HL-60 (cell line): ENCODE data around the gene IL1RAPL1.

ENCODE experiments used
- CTCF ChIP-seq: IDR thresholded peaks from one replicate; pipeline ENCODE4 v1.5.1; 2011; ENCODE audit warnings: low read length, control low read depth, inconsistent platforms; ENCODE audit not compliant: insufficient read depth
- GABPA ChIP-seq: IDR thresholded peaks from 2 replicates; pipeline ENCODE4 v1.6.1; 2012; ENCODE audit warnings: low read depth
- POLR2AphosphoS5 ChIP-seq: IDR thresholded peaks from 2 replicates; pipeline ENCODE4 v1.6.1; 2012; ENCODE audit warnings: low read depth
- REST ChIP-seq: IDR thresholded peaks from 2 replicates; pipeline ENCODE4 v1.6.1; 2012; ENCODE audit warnings: low read depth; ENCODE audit not compliant: insufficient replicate concordance

- TF ChIP-seq CTCF (no peak), POLR2AphosphoS5 (no peak), GABPA (no peak), REST (no peak)
Observed at GRCh38 chrX:29640106-29640505, 1052.9 kb downstream of the IL1RAPL1 start.
